Large intestine (tissue), 3 donors: ENCODE results near the gene TRIM59. TPM values are rescaled to one million over a fixed set of nuclear protein-coding genes. Genes with fewer than 3 reads are reported as not detected.

Experiments
- DNase-seq, 2 donors: peaks; one replicate each; pipeline versions ENCODE4 v3.0.0 to v3.0.0-alpha.2; 2013
- H3K27ac ChIP-seq: one replicate; pipeline ENCODE4 v1.5.1; 2013; ENCODE audit warnings: low read length
- H3K27me3 ChIP-seq: 2 replicates; pipeline ENCODE4 v1.6.1; 2013; ENCODE audit warnings: low read length; ENCODE audit not compliant: control insufficient read depth, insufficient read depth
- H3K36me3 ChIP-seq: 2 replicates; pipeline ENCODE4 v1.6.1; 2013; ENCODE audit warnings: low read length; ENCODE audit not compliant: control insufficient read depth, insufficient read depth
- H3K4me1 ChIP-seq: one replicate; pipeline ENCODE4 v1.6.1; 2013; ENCODE audit warnings: low read length; ENCODE audit not compliant: control insufficient read depth, insufficient read depth
- H3K4me3 ChIP-seq: one replicate; pipeline ENCODE4 v1.5.1; 2013; ENCODE audit warnings: low read length
- H3K9me3 ChIP-seq: one replicate; pipeline ENCODE4 v1.6.1; 2013; ENCODE audit warnings: mild to moderate bottlenecking, low read depth, low read length, moderate library complexity; ENCODE audit not compliant: control insufficient read depth
- WGBS: methylation state at CpG from one replicate; pipeline ENCODE4 v1.1.5; 2013; ENCODE audit warnings: low lambda C conversion rate; ENCODE audit not compliant: insufficient coverage; 5-methylcytosine and 5-hydroxymethylcytosine counted together
- polyA plus RNA-seq: library from polyadenylated mRNA; unstranded; fragments of 120-200 nt; gene quantifications from one replicate; pipeline ENCODE4 v1.2.1, GENCODE V29; 2013

TRIM59 gene
- polyA plus RNA-seq, 1 donor = 11.3 TPM

DNA sequence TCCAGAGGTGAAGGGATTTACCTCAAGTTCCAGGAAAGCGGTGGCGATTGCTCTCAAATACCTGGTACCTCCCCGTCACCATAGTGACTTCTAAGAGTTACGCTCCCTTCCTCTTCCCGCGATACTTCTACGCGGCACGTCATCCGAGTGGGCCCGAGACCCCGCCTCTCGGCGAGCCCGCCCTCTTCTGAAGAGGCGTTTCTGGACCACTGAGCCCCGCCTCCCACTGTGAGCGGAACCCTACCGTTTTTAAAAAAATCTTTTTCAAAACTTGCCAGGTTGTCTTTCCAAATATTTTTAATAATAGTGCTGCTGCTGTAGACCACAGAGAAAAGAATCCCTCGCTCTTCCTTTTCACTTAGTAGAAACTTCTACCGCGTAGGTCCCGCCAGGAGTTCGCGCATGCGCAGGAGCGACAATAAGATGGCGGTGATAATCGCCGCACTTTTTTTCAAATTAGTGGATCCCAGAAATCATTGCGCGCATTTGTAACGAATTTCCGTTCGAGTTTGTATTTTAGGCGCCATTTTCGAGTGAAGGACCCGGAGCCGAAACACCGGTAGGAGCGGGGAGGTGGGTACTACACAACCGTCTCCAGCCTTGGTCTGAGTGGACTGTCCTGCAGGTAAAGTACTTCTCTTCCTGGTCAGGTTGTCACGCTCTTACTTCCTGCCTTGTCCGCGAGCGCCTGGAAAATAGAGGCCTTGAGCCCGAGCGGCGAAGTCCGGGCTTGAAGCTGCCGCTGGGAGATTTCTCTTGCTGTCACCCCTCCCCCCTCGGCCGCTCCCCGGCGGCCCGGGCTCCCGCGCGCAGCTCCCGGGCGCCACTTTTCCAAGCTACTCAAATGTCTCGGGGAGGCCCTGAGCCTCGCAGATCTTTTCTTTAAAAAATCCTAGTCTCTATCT is 50.2 kb downstream of the TRIM59 start, which contains the start of the genes IFT80 and SMC4:
TSS of gene IFT80 (minus strand) at position 101 of the 905 bp plus-strand sequence. CDS start 14,625 bp downstream, outside the sequence.
TSS of gene SMC4 (plus strand) at position 526 of the 905 bp plus-strand sequence. CDS start 1,177 bp downstream, outside the sequence.
- H3K27me3 ChIP-seq = no peaks in the 10 kb centered on the region
- peak within 1 kb of the TSS; percentile 74 for H3K4me3 ChIP-seq
- H3K36me3 ChIP-seq = no peaks in the 10 kb centered on the region
- peak; percentile 97 for DNase-seq
- H3K9me3 ChIP-seq = no peaks in the 10 kb centered on the region
- no peaks in the 10 kb centered on the region for H3K4me1 ChIP-seq
- 0% methylated on average over 3 of the region's 63 CpGs for WGBS
- H3K27ac ChIP-seq = peak within 1 kb of the TSS; percentile 89

DNA sequence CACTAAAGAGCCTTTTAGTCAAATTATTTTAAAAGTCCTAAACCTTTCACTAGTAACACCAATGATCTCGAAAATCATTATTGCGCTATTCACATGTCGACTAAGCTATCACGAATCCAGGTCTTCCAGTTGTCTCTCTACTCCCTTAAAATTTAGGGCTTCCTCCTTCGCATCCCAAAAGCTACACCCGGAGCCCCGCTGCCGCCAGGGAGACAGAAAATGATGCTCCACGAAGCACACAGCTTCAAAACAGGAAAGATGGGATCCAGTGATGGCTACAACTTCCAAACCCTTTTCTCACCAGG is 50.8 kb downstream of the TRIM59 start:
- Histone ChIP-seq H3K9me3 (no peaks in the 10 kb centered on the region), H3K27ac (peak overlapping the region; percentile 89), H3K36me3 (no peaks in the 10 kb centered on the region), H3K27me3 (no peaks in the 10 kb centered on the region), H3K4me3 (peak overlapping the region; percentile 74), H3K4me1 (no peaks in the 10 kb centered on the region)
- no peak for DNase-seq
- 0% methylated on average over 3 of the region's 9 CpGs for WGBS

DNA sequence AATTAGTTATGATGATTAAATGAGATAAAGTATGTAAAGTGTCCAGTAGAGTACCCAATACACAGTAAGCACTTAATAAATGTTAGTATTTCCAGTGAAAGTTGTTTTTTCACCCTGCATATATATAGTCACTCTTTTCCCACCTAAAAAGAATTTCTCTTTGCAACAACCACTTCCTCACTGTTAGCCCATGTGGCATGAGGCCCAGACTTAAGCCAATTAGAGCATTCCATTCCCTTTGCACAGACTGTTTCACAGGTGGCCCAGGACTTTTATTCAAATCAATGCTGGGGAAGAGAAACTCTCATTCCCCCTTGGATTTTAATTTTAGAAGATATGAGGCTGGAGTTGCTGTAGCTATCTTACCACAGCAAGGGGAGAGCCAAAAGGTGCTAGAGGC is 54.3 kb downstream of the TRIM59 start:
- H3K27me3 ChIP-seq = no peaks in the 10 kb centered on the region
- H3K36me3 ChIP-seq = no peaks in the 10 kb centered on the region
- no peaks in the 10 kb centered on the region for H3K4me1 ChIP-seq
- H3K4me3 ChIP-seq = no peak overlapping the region
- no peak overlapping the region for H3K27ac ChIP-seq
- no peaks in the 10 kb centered on the region for H3K9me3 ChIP-seq
- no peak for DNase-seq

DNA sequence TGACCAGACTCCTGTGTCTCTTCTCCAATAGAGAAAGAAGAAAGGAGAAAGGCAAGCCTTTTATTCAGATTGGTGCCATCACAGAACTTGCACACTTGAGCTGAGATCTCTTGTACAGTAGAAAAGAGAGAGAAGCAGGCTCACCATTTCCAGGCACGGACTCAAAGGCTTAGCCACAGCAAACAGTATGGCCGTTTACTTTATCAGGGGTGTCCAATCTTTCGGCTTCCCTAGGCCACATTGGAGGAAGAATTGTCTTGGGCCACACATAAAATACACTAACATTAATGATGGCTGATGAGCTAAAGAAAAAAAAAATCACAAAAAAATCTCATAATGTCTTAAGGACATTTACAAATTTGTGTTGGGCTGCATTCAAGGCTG is 55.6 kb downstream of the TRIM59 start:
- Histone ChIP-seq H3K4me1 (no peaks in the 10 kb centered on the region), H3K27me3 (no peaks in the 10 kb centered on the region), H3K9me3 (no peaks in the 10 kb centered on the region), H3K36me3 (no peaks in the 10 kb centered on the region), H3K4me3 (no peak overlapping the region), H3K27ac (no peak overlapping the region)
- WGBS = no CpG with 5 or more reads among the region's 3 CpGs
- DNase-seq = no peak

DNA sequence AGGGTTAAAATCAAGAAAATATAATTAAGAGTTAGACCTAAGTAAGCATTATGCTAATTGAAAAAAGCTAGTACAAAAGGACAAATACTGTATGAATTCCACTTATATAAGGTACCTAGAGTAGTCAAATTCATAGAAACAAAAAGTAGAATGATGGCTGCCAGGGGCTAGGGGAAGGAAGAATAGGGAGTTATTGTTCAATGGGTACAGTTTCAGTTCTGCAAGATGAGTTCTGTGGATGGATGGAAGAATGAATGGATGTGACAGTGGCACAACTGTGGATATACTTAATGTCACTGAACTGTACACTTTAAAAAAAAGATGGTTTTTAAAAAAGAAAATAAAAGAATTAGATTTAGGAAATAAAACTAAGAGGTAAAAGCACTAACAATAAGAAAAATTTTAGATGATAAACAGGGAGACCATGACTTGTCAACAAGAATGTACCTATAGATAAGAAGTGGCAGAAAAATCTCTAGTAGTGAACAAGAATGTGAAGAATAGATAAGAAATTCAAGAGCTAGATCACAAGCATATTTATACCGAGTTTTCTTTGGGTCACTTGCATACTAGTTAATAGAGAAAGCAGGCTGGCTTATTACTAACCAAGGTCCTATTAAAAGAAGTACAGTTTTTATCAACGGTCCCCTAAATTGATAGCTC is 56.1 kb downstream of the TRIM59 start:
- DNase-seq = no peak
- Histone ChIP-seq H3K36me3 (no peaks in the 10 kb centered on the region), H3K4me3 (no peak overlapping the region), H3K9me3 (no peaks in the 10 kb centered on the region), H3K27me3 (no peaks in the 10 kb centered on the region), H3K4me1 (no peaks in the 10 kb centered on the region), H3K27ac (no peak overlapping the region)
- 71% methylated on average over 1 of the region's 2 CpGs for WGBS

DNA sequence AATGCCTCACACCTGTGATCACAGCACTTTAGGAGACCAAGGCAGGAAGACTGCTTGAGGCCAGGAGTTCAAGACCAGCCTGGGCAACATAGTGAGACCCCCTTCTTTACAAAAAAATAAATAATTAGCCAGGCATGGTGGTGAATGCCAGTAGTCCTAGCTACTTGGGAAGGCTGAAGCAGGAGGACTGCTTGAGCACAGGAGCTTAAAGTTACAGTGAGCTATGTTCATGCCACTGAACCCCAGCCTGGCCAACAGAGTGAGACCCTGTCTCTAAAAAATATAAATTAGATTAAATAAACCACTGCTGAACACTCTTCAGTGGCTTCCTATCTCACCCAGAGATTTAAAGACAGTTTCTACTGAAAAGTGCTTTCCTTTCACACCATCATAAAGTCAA is 56.8 kb downstream of the TRIM59 start:
- no peaks in the 10 kb centered on the region for H3K4me1 ChIP-seq

DNA sequence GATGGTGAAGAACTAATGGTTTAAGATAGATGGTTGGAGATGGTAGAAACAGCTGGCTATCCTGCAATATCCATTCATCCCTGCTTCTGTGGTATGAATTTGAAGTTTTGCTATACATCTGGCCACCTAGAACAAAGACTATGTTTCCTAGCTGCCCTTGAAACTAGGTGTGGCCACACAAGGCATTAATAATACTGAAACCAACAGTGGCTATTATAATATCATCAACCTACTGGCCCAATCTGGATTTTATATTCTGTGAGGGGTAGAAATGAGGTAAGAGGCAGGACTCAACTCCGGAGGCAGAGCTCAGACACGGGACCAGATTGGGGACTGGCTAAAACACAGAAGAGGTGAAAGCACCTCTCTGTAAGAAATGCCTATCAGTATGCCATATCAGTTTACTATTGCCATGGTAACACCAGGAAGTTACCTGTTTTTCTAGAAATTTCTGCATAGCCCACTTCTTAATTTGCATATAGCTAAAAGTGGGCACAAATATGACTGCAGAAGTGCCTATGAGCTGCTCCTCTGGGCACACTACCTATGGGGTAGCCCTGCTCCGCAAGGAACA is 58.9 kb downstream of the TRIM59 start:
- no peak for DNase-seq
- H3K27me3 ChIP-seq = no peaks in the 10 kb centered on the region
- 40% methylated on average over 1 of the region's 3 CpGs for WGBS
- no peaks in the 10 kb centered on the region for H3K4me1 ChIP-seq
- no peaks in the 10 kb centered on the region for H3K36me3 ChIP-seq
- no peak overlapping the region for H3K4me3 ChIP-seq
- no peaks in the 10 kb centered on the region for H3K9me3 ChIP-seq
- no peak overlapping the region for H3K27ac ChIP-seq

More for the DNA sequence above, 56.8 kb downstream of the TRIM59 start:
- H3K4me3 ChIP-seq = no peak overlapping the region
- H3K27me3 ChIP-seq = no peaks in the 10 kb centered on the region
- H3K36me3 ChIP-seq = no peaks in the 10 kb centered on the region
- no peak for DNase-seq
- no peaks in the 10 kb centered on the region for H3K9me3 ChIP-seq
- H3K27ac ChIP-seq = no peak overlapping the region

Other genes starting within 250 kb of the TRIM59 start
- gene C3orf80, start 224.4 kb downstream of the TRIM59 start, polyA plus RNA-seq = 0.72 TPM
- gene IFT80, start 50.6 kb downstream of the TRIM59 start, polyA plus RNA-seq = 30.7 TPM
- 61.1 TPM for gene SMC4, start 50.1 kb downstream of the TRIM59 start, polyA plus RNA-seq
- gene KPNA4, start 115.8 kb upstream of the TRIM59 start, polyA plus RNA-seq = 25.9 TPM
- gene ARL14, start 227.4 kb upstream of the TRIM59 start, polyA plus RNA-seq = 5.9 TPM